Tibial nerve (tissue), 4 donors: Measurements from ENCODE around the gene EMC9.

Experiments used
- CTCF ChIP-seq, 5 experiments: fragments of 200-600 bp in 3 of 5; fragments of 450-650 bp in 2 of 5; sonication (generic) in 3 of 5; IDR thresholded peaks; one replicate each; pipeline ENCODE4 v1.5.1; 2016 to 2019; ENCODE audit warnings: antibody characterized with exemption in 5 of 5, mild to moderate bottlenecking in 3 of 5, moderate library complexity in 2 of 5
- EP300 ChIP-seq, 2 donors: sonication (generic); formaldehyde crosslinking; IDR thresholded peaks; one replicate each; pipeline ENCODE4 v1.6.1; 2017; ENCODE audit warnings: antibody characterized with exemption in 2 of 2, mild to moderate bottlenecking in 1 of 2
- POLR2A ChIP-seq, 2 donors: fragments of 450-650 bp; IDR thresholded peaks; one replicate each; pipeline ENCODE4 v1.6.1; 2017; ENCODE audit warnings: antibody characterized with exemption in 2 of 2, mild to moderate bottlenecking in 2 of 2, moderate library complexity in 2 of 2

- TF ChIP-seq CTCF (IDR thresholded peaks at IDR 0.05) (peak; percentile 37 to 91 (median 72)), EP300 (IDR thresholded peaks at IDR 0.05) (peak; percentile 91 to 92), POLR2A (IDR thresholded peaks at IDR 0.05) (peak; percentile 78 to 87)
Observed at GRCh38 chr14:24141097-24141880, at the start of gene EMC9.
